ENCODE results near the gene ZNF236. TPM values are rescaled to one million over a fixed set of nuclear protein-coding genes. Genes with fewer than 3 reads are reported as not detected.

Gene ZNF236
- total RNA-seq, 6 donors from 2014 or later: 9.0 to 27.2 (median 14.8) TPM

GRCh38 chr18:76817888-76818611 is 4.3 kb upstream of the ZNF236 start:
- ATAC-seq (ENCODE audit: low FRiP score in 2 of 2): no peak
- DNase-seq: no peak
- TF ChIP-seq CTCF (IDR thresholded peaks at IDR 0.05) (no peak), POLR2A (IDR thresholded peaks at IDR 0.05) (no peak), POLR2AphosphoS5 (IDR thresholded peaks at IDR 0.05) (no peak), EP300 (IDR thresholded peaks at IDR 0.05) (no peak)
- H3K27me3 ChIP-seq: no peaks in the 10 kb centered on the region
- peaks cover 0 to 13% (median 4%) of the 10 kb centered on the region in 4 donors for H3K36me3 ChIP-seq
- 89 to 95% methylated on average over 17 of the region's 17 CpGs for WGBS, 2 donors
- no peaks in the 10 kb centered on the region for H3K9me3 ChIP-seq
- H3K4me3 ChIP-seq: no peak overlapping the region
- H3K27ac ChIP-seq: no peak overlapping the region
- H3K4me1 ChIP-seq: peaks cover 5 to 22% (median 11%) of the 10 kb centered on the region in 4 donors

GRCh38 chr18:76819411-76820136 is 2.8 kb upstream of the ZNF236 start:
- Histone ChIP-seq H3K36me3 (peaks cover 0 to 9% (median 4%) of the 10 kb centered on the region in 4 donors), H3K27me3 (no peaks in the 10 kb centered on the region), H3K4me3 (no peak overlapping the region), H3K27ac (no peak overlapping the region), H3K4me1 (peaks cover 5 to 36% (median 19%) of the 10 kb centered on the region in 4 donors), H3K9me3 (no peaks in the 10 kb centered on the region)
- DNase-seq: no peak
- ATAC-seq (ENCODE audit: low FRiP score in 2 of 2): no peak
- no peak for TF ChIP-seq POLR2A (IDR thresholded peaks at IDR 0.05)
- TF ChIP-seq EP300 (IDR thresholded peaks at IDR 0.05): no peak
- TF ChIP-seq POLR2AphosphoS5 (IDR thresholded peaks at IDR 0.05): no peak
- no peak for TF ChIP-seq CTCF (IDR thresholded peaks at IDR 0.05)
- whole genome bisulfite sequencing, 2 donors: 92 to 94% methylated on average over 11 of the region's 11 CpGs

- no peaks in the 10 kb centered on the region for H3K9me3 ChIP-seq
- DNase-seq: no peak
- H3K27ac ChIP-seq: peak overlapping the region; percentile 96 to 98 (median 98)
- H3K4me3 ChIP-seq: peak overlapping the region; percentile 71 to 97 (median 84)
- peak in 1 of 2 donors; percentile 25 for ATAC-seq (ENCODE audit: low FRiP score in 2 of 2)
- H3K36me3 ChIP-seq: peaks cover 0 to 2% (median 0%) of the 10 kb centered on the region in 4 donors
- TF ChIP-seq CTCF (IDR thresholded peaks at IDR 0.05): no peak
- TF ChIP-seq EP300 (IDR thresholded peaks at IDR 0.05): no peak
- 1% methylated on average over 12 of the region's 12 CpGs for WGBS, 2 donors
- no peaks in the 10 kb centered on the region for H3K27me3 ChIP-seq
- peaks cover 5 to 36% (median 19%) of the 10 kb centered on the region in 4 donors for H3K4me1 ChIP-seq
These were observed 942 bp upstream of the ZNF236 start for GRCh38 chr18:76821356-76821874.

GRCh38 chr18:76821875-76822505 is 367 bp upstream of the ZNF236 start:
- Histone ChIP-seq H3K4me1 (peaks cover 5 to 36% (median 19%) of the 10 kb centered on the region in 4 donors), H3K27me3 (no peaks in the 10 kb centered on the region), H3K27ac (peak overlapping the region; percentile 96 to 98 (median 98)), H3K4me3 (peak overlapping the region; percentile 71 to 97 (median 84)), H3K9me3 (no peaks in the 10 kb centered on the region), H3K36me3 (no peaks in the 10 kb centered on the region)
- WGBS, 2 donors: 1% methylated on average over 18 to 27 of the region's 88 CpGs
- peak; percentile 68 to 78 for ATAC-seq (ENCODE audit: low FRiP score in 2 of 2)
- peak; percentile 56 to 94 for DNase-seq
- TF ChIP-seq CTCF (IDR thresholded peaks at IDR 0.05) (peak in 1 of 6 experiments; percentile 18), POLR2A (IDR thresholded peaks at IDR 0.05) (peak in 3 of 4 donors; percentile 34 to 82 (median 54)), EP300 (IDR thresholded peaks at IDR 0.05) (no peak), POLR2AphosphoS5 (IDR thresholded peaks at IDR 0.05) (peak; percentile 35 to 50)
